ENCODE results near the gene BLTP3A.
"Not testable (repeated sequence)": the region's sequence is repeated elsewhere in the genome, so short reads cannot be mapped to it uniquely, and the experiment has no call there.

Gene BLTP3A

GRCh38 chr6:34760108-34760507 is 31.8 kb upstream of the BLTP3A start:
- Histone ChIP-seq H3K36me3 (ENCODE audit: control insufficient read depth in 1 of 2, insufficient read depth in 2 of 2, low read length in 2 of 2) (peaks cover 12 to 23% of the 10 kb centered on the region in 2 donors), H3K4me3 (ENCODE audit: low read depth in 1 of 2, low read length in 2 of 2) (no peak overlapping the region), H3K27ac (ENCODE audit: low read length) (no peak overlapping the region), H3K27me3 (ENCODE audit: low read depth, low read length) (no peaks in the 10 kb centered on the region), H3K4me1 (ENCODE audit: control insufficient read depth in 1 of 2, insufficient read depth in 2 of 2, low read length in 2 of 2) (peaks cover 0 to 10% of the 10 kb centered on the region in 2 donors), H3K9me3 (ENCODE audit: control insufficient read depth in 1 of 2, low read length in 2 of 2) (no peaks in the 10 kb centered on the region)

- H3K4me3 ChIP-seq (ENCODE audit: low read depth in 1 of 2, low read length in 2 of 2); H3K27ac ChIP-seq (ENCODE audit: low read length); H3K27me3 ChIP-seq (ENCODE audit: low read depth, low read length); H3K9me3 ChIP-seq (ENCODE audit: control insufficient read depth in 1 of 2, low read length in 2 of 2): not testable (repeated sequence)
- peaks cover 0 to 10% of the 10 kb centered on the region in 2 donors for H3K4me1 ChIP-seq (ENCODE audit: control insufficient read depth in 1 of 2, insufficient read depth in 2 of 2, low read length in 2 of 2)
- peaks cover 17 to 34% of the 10 kb centered on the region in 2 donors for H3K36me3 ChIP-seq (ENCODE audit: control insufficient read depth in 1 of 2, insufficient read depth in 2 of 2, low read length in 2 of 2)
Observed at GRCh38 chr6:34761681-34762080, 30.2 kb upstream of the BLTP3A start.

- peaks cover 33 to 55% of the 10 kb centered on the region in 2 donors for H3K36me3 ChIP-seq (ENCODE audit: control insufficient read depth in 1 of 2, insufficient read depth in 2 of 2, low read length in 2 of 2)
- H3K4me1 ChIP-seq (ENCODE audit: control insufficient read depth in 1 of 2, insufficient read depth in 2 of 2, low read length in 2 of 2) = no peaks in the 10 kb centered on the region
- H3K27ac ChIP-seq (ENCODE audit: low read length) = no peak overlapping the region
Observed at GRCh38 chr6:34768148-34768547, 23.7 kb upstream of the BLTP3A start.

GRCh38 chr6:34771727-34772126 is 20.2 kb upstream of the BLTP3A start:
- no peaks in the 10 kb centered on the region for H3K4me1 ChIP-seq (ENCODE audit: control insufficient read depth in 1 of 2, insufficient read depth in 2 of 2, low read length in 2 of 2)
- no peak overlapping the region for H3K4me3 ChIP-seq (ENCODE audit: low read depth in 1 of 2, low read length in 2 of 2)
- no peaks in the 10 kb centered on the region for H3K27me3 ChIP-seq (ENCODE audit: low read depth, low read length)
- peaks cover 29 to 63% of the 10 kb centered on the region in 2 donors for H3K36me3 ChIP-seq (ENCODE audit: control insufficient read depth in 1 of 2, insufficient read depth in 2 of 2, low read length in 2 of 2)
- no peak overlapping the region for H3K27ac ChIP-seq (ENCODE audit: low read length)
- H3K9me3 ChIP-seq (ENCODE audit: control insufficient read depth in 1 of 2, low read length in 2 of 2) = no peaks in the 10 kb centered on the region

More at GRCh38 chr6:34768148-34768547, 23.7 kb upstream of the BLTP3A start:
- Histone ChIP-seq H3K9me3 (ENCODE audit: control insufficient read depth in 1 of 2, low read length in 2 of 2) (no peaks in the 10 kb centered on the region), H3K4me3 (ENCODE audit: low read depth in 1 of 2, low read length in 2 of 2) (no peak overlapping the region), H3K27me3 (ENCODE audit: low read depth, low read length) (no peaks in the 10 kb centered on the region)

- no peaks in the 10 kb centered on the region for H3K27me3 ChIP-seq (ENCODE audit: low read depth, low read length)
- H3K4me3 ChIP-seq (ENCODE audit: low read depth in 1 of 2, low read length in 2 of 2) = no peak overlapping the region
- H3K9me3 ChIP-seq (ENCODE audit: control insufficient read depth in 1 of 2, low read length in 2 of 2) = no peaks in the 10 kb centered on the region
- H3K36me3 ChIP-seq (ENCODE audit: control insufficient read depth in 1 of 2, insufficient read depth in 2 of 2, low read length in 2 of 2) = peaks cover 24 to 57% of the 10 kb centered on the region in 2 donors
- no peak overlapping the region for H3K27ac ChIP-seq (ENCODE audit: low read length)
- H3K4me1 ChIP-seq (ENCODE audit: control insufficient read depth in 1 of 2, insufficient read depth in 2 of 2, low read length in 2 of 2) = no peaks in the 10 kb centered on the region
Observed at GRCh38 chr6:34772940-34773339, 18.9 kb upstream of the BLTP3A start.

GRCh38 chr6:34773916-34774315 is 18.0 kb upstream of the BLTP3A start:
- Histone ChIP-seq H3K36me3 (ENCODE audit: control insufficient read depth in 1 of 2, insufficient read depth in 2 of 2, low read length in 2 of 2) (peaks cover 17 to 48% of the 10 kb centered on the region in 2 donors), H3K4me3 (ENCODE audit: low read depth in 1 of 2, low read length in 2 of 2) (no peak overlapping the region), H3K4me1 (ENCODE audit: control insufficient read depth in 1 of 2, insufficient read depth in 2 of 2, low read length in 2 of 2) (no peaks in the 10 kb centered on the region), H3K27me3 (ENCODE audit: low read depth, low read length) (no peaks in the 10 kb centered on the region), H3K9me3 (ENCODE audit: control insufficient read depth in 1 of 2, low read length in 2 of 2) (no peaks in the 10 kb centered on the region), H3K27ac (ENCODE audit: low read length) (no peak overlapping the region)

GRCh38 chr6:34774967-34775366 is 16.9 kb upstream of the BLTP3A start:
- Histone ChIP-seq H3K27me3 (ENCODE audit: low read depth, low read length) (no peaks in the 10 kb centered on the region), H3K4me3 (ENCODE audit: low read depth in 1 of 2, low read length in 2 of 2) (no peak overlapping the region), H3K36me3 (ENCODE audit: control insufficient read depth in 1 of 2, insufficient read depth in 2 of 2, low read length in 2 of 2) (peaks cover 17 to 42% of the 10 kb centered on the region in 2 donors), H3K27ac (ENCODE audit: low read length) (no peak overlapping the region), H3K4me1 (ENCODE audit: control insufficient read depth in 1 of 2, insufficient read depth in 2 of 2, low read length in 2 of 2) (no peaks in the 10 kb centered on the region), H3K9me3 (ENCODE audit: control insufficient read depth in 1 of 2, low read length in 2 of 2) (no peaks in the 10 kb centered on the region)

- H3K36me3 ChIP-seq (ENCODE audit: control insufficient read depth in 1 of 2, insufficient read depth in 2 of 2, low read length in 2 of 2); H3K4me1 ChIP-seq (ENCODE audit: control insufficient read depth in 1 of 2, insufficient read depth in 2 of 2, low read length in 2 of 2); H3K4me3 ChIP-seq (ENCODE audit: low read depth in 1 of 2, low read length in 2 of 2); H3K9me3 ChIP-seq (ENCODE audit: control insufficient read depth in 1 of 2, low read length in 2 of 2); H3K27ac ChIP-seq (ENCODE audit: low read length); H3K27me3 ChIP-seq (ENCODE audit: low read depth, low read length): not testable (repeated sequence)
Observed at GRCh38 chr6:34785375-34785774, 6.5 kb upstream of the BLTP3A start.

GRCh38 chr6:34787152-34787551 is 4.7 kb upstream of the BLTP3A start:
- not testable (repeated sequence) for H3K27me3 ChIP-seq (ENCODE audit: low read depth, low read length); H3K9me3 ChIP-seq (ENCODE audit: control insufficient read depth in 1 of 2, low read length in 2 of 2); H3K4me1 ChIP-seq (ENCODE audit: control insufficient read depth in 1 of 2, insufficient read depth in 2 of 2, low read length in 2 of 2); H3K27ac ChIP-seq (ENCODE audit: low read length); H3K4me3 ChIP-seq (ENCODE audit: low read depth in 1 of 2, low read length in 2 of 2); H3K36me3 ChIP-seq (ENCODE audit: control insufficient read depth in 1 of 2, insufficient read depth in 2 of 2, low read length in 2 of 2)

GRCh38 chr6:34788111-34788510 is 3.8 kb upstream of the BLTP3A start:
- H3K36me3 ChIP-seq (ENCODE audit: control insufficient read depth in 1 of 2, insufficient read depth in 2 of 2, low read length in 2 of 2) = no peaks in the 10 kb centered on the region
- H3K4me1 ChIP-seq (ENCODE audit: control insufficient read depth in 1 of 2, insufficient read depth in 2 of 2, low read length in 2 of 2) = peaks cover 0 to 12% of the 10 kb centered on the region in 2 donors
- H3K4me3 ChIP-seq (ENCODE audit: low read depth in 1 of 2, low read length in 2 of 2) = no peak overlapping the region
- H3K27ac ChIP-seq (ENCODE audit: low read length) = no peak overlapping the region
- no peaks in the 10 kb centered on the region for H3K9me3 ChIP-seq (ENCODE audit: control insufficient read depth in 1 of 2, low read length in 2 of 2)
- H3K27me3 ChIP-seq (ENCODE audit: low read depth, low read length) = no peaks in the 10 kb centered on the region

GRCh38 chr6:34791164-34791700 is 651 bp upstream of the BLTP3A start:
- no peaks in the 10 kb centered on the region for H3K27me3 ChIP-seq (ENCODE audit: low read depth, low read length)

More at GRCh38 chr6:34791164-34791700, 651 bp upstream of the BLTP3A start:
- H3K36me3 ChIP-seq (ENCODE audit: control insufficient read depth in 1 of 2, insufficient read depth in 2 of 2, low read length in 2 of 2) = no peaks in the 10 kb centered on the region
- no peaks in the 10 kb centered on the region for H3K9me3 ChIP-seq (ENCODE audit: control insufficient read depth in 1 of 2, low read length in 2 of 2)
- peaks cover 0 to 20% of the 10 kb centered on the region in 2 donors for H3K4me1 ChIP-seq (ENCODE audit: control insufficient read depth in 1 of 2, insufficient read depth in 2 of 2, low read length in 2 of 2)
- H3K4me3 ChIP-seq (ENCODE audit: low read depth in 1 of 2, low read length in 2 of 2) = peak overlapping the region; percentile 89 to 98
- peak overlapping the region; percentile 90 for H3K27ac ChIP-seq (ENCODE audit: low read length)
